ENCODE measurements around the gene IGF2. TPM values are rescaled to one million over a fixed set of nuclear protein-coding genes. Genes with fewer than 3 reads are reported as not detected.

IGF2 gene
- total RNA-seq, 1 experiment from 2014 or later = 14.5 TPM

DNA sequence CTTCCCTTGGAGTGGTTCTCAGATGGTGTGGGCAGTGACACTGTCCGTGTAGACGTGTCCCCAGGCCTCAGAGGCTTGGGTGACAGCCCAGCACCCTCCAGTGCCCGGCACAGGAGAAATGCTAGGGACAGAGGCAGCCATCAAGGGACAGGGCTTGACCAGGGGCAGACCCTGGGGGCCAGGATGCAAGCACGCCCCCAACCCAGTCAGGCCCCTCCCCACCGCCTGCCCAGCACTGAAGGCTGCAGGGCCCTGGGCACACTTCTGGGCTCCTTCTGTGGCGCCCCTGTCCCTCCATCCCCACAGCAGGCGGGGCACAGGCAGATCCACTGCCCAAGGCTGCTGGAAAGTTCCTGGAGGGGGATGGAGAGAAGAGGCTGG is 11.1 kb downstream of the IGF2 start:
- no peak overlapping the region for H3K4me3 ChIP-seq (ENCODE audit: low read depth in 2 of 2, low read length in 2 of 2)
- no peaks in the 10 kb centered on the region for H3K36me3 ChIP-seq (ENCODE audit: control insufficient read depth, insufficient read depth, low read length)
- ChIA-PET POLR2A (no interaction called here), CTCF (no interaction called here)
- no peak overlapping the region for H3K27ac ChIP-seq (ENCODE audit: low read length)
- intact Hi-C loops (cut with micrococcal nuclease; ENCODE audit: unreplicated experiment) = no loop called here
- BruUV-seq (replicated peaks) = no TSS peak
- TF ChIP-seq, protein P1, sequence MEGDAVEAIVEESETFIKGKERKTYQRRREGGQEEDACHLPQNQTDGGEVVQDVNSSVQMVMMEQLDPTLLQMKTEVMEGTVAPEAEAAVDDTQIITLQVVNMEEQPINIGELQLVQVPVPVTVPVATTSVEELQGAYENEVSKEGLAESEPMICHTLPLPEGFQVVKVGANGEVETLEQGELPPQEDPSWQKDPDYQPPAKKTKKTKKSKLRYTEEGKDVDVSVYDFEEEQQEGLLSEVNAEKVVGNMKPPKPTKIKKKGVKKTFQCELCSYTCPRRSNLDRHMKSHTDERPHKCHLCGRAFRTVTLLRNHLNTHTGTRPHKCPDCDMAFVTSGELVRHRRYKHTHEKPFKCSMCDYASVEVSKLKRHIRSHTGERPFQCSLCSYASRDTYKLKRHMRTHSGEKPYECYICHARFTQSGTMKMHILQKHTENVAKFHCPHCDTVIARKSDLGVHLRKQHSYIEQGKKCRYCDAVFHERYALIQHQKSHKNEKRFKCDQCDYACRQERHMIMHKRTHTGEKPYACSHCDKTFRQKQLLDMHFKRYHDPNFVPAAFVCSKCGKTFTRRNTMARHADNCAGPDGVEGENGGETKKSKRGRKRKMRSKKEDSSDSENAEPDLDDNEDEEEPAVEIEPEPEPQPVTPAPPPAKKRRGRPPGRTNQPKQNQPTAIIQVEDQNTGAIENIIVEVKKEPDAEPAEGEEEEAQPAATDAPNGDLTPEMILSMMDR (IDR thresholded peaks at IDR 0.05) = no peak
- TF ChIP-seq, protein P2, sequence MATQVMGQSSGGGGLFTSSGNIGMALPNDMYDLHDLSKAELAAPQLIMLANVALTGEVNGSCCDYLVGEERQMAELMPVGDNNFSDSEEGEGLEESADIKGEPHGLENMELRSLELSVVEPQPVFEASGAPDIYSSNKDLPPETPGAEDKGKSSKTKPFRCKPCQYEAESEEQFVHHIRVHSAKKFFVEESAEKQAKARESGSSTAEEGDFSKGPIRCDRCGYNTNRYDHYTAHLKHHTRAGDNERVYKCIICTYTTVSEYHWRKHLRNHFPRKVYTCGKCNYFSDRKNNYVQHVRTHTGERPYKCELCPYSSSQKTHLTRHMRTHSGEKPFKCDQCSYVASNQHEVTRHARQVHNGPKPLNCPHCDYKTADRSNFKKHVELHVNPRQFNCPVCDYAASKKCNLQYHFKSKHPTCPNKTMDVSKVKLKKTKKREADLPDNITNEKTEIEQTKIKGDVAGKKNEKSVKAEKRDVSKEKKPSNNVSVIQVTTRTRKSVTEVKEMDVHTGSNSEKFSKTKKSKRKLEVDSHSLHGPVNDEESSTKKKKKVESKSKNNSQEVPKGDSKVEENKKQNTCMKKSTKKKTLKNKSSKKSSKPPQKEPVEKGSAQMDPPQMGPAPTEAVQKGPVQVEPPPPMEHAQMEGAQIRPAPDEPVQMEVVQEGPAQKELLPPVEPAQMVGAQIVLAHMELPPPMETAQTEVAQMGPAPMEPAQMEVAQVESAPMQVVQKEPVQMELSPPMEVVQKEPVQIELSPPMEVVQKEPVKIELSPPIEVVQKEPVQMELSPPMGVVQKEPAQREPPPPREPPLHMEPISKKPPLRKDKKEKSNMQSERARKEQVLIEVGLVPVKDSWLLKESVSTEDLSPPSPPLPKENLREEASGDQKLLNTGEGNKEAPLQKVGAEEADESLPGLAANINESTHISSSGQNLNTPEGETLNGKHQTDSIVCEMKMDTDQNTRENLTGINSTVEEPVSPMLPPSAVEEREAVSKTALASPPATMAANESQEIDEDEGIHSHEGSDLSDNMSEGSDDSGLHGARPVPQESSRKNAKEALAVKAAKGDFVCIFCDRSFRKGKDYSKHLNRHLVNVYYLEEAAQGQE (IDR thresholded peaks at IDR 0.05; ENCODE audit: insufficient read depth in 1 of 2, low read depth in 2 of 2, low read length in 1 of 2) = no peak
- TF ChIP-seq TCF7L2 (IDR thresholded peaks at IDR 0.05; ENCODE audit: low read depth, low read length) = no peak
- no peak for TF ChIP-seq SIN3A (IDR thresholded peaks at IDR 0.05; ENCODE audit: borderline replicate concordance, insufficient read depth, low read depth, low read length)
- TF ChIP-seq POLR2AphosphoS5 (IDR thresholded peaks at IDR 0.05; ENCODE audit: low read depth, low read length) = no peak
- ATAC-seq = peak; percentile 26; the same call in 1 of the 2 replicates
- DNase-seq (ENCODE audit: low read depth, low spot score) = no peak
- H3K9me3 ChIP-seq (ENCODE audit: control insufficient read depth, insufficient read depth, low read depth, low read length) = no peaks in the 10 kb centered on the region
- H3K27me3 ChIP-seq (ENCODE audit: control insufficient read depth, insufficient read depth, low read length) = no peaks in the 10 kb centered on the region
- no peaks in the 10 kb centered on the region; the same call in 1 of the 2 replicates for H3K4me1 ChIP-seq (ENCODE audit: control insufficient read depth, insufficient read depth, low read length)
- in situ Hi-C loops (cut with HindIII; ENCODE audit: low pct_unique_long_range_greater_than_20kb, low sequenced_read_pairs) = no loop called here

DNA sequence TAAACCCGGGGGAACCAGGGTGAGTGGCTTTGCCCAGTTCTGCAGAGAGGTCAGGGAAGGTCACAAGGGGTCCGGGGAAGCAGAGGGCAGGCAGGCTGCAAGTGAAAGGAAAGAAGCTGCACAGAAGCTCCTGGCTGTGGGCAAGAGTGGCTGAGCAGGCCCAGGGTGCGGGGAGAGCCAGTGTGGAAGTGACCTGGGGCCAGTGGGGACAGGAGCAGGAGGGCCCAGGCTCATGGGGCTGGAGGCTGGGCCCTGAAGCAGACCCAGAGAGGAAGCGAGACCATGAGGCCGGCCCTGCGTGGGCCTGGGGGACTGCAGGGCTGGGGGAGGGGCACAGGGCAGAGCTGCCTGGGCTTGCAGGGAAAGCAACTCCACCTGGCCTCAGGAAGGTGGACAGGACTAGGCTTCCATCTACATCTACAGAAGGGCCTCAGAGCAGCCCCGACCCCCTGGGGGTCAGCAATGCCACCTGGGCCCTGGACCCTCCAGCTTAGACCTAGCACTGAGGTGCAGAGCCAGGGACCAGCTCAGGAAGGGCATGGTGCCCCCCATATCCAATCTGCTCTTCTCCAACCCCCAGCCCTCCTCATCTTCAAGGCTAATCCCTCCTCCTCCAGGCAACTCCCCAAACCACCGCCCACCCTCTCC is 11.6 kb downstream of the IGF2 start:
- Histone ChIP-seq H3K4me1 (ENCODE audit: control insufficient read depth, insufficient read depth, low read length) (no peaks in the 10 kb centered on the region), H3K27me3 (ENCODE audit: control insufficient read depth, insufficient read depth, low read length) (no peaks in the 10 kb centered on the region), H3K9me3 (ENCODE audit: control insufficient read depth, insufficient read depth, low read depth, low read length) (no peaks in the 10 kb centered on the region), H3K27ac (ENCODE audit: low read length) (no peak overlapping the region), H3K4me3 (ENCODE audit: low read depth in 2 of 2, low read length in 2 of 2) (no peak overlapping the region), H3K36me3 (ENCODE audit: control insufficient read depth, insufficient read depth, low read length) (no peaks in the 10 kb centered on the region)
- ChIA-PET POLR2A (no interaction called here), CTCF (no interaction called here)
- no TSS peak for BruUV-seq (replicated peaks)
- in situ Hi-C loops (cut with HindIII; ENCODE audit: low pct_unique_long_range_greater_than_20kb, low sequenced_read_pairs) (no loop called here), intact Hi-C loops (cut with micrococcal nuclease; ENCODE audit: unreplicated experiment) (no loop called here)
- ATAC-seq = peak; percentile 28
- TF ChIP-seq, protein P2 (IDR thresholded peaks at IDR 0.05; ENCODE audit: insufficient read depth in 1 of 2, low read depth in 2 of 2, low read length in 1 of 2) = no peak
- TF ChIP-seq POLR2AphosphoS5 (IDR thresholded peaks at IDR 0.05; ENCODE audit: low read depth, low read length) = no peak
- TF ChIP-seq, protein P1 (IDR thresholded peaks at IDR 0.05) = no peak
- no peak for TF ChIP-seq SIN3A (IDR thresholded peaks at IDR 0.05; ENCODE audit: borderline replicate concordance, insufficient read depth, low read depth, low read length)
- TF ChIP-seq TCF7L2 (IDR thresholded peaks at IDR 0.05; ENCODE audit: low read depth, low read length) = no peak
- DNase-seq (ENCODE audit: low read depth, low spot score) = no peak

Measured in Panc1 (cell line).